NCI-H774 (cell line): ENCODE measurements around the gene HARBI1.

ENCODE experiments used
- DNase-seq: peaks from one replicate; lab custom pipeline; 2025; lab: John Stamatoyannopoulos, UW

The HARBI1 gene

DNA sequence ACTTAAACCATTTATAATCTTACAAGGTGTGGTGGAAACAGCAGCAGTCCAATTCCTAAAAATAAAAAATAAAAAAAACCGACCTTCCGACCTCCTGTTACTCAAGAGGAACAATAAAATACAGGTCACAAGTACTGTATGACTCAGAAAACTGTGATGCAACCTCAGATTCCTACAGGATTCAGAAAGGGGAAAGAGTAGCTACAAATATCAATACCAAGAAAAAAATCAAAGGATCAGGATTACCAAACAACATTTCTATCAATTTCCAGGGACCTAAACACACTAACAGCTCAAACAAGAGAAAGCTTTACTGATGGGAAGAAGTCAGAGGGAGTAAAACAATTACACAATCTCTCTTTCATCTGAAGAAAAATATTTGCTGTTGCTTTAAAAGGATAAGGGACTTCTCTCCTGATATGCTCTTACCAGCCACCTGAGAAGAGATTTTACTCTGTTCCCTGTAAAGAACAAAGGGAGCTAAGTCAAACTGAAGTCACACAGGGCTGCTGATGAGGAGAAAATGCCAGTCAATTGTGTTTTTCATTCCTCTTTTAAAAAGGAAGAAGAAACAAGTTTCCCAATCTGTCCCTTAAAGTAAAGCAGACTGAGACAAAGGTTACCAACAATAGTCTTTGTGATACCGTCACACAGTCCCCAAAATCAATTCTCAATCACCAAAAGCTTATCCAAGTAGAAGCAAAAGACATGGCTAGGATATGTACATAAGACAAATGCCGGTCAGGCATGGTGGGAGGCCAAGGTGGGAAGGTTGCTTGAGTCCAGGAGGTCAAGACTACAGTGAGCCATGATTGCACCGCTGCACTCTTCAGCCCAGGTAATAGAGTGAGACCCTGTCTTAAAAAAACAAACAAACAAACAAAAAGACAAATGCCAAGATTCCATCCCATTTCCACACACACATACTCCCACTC, 62.5 kb downstream of the HARBI1 start:
- DNase-seq: no peak

DNA sequence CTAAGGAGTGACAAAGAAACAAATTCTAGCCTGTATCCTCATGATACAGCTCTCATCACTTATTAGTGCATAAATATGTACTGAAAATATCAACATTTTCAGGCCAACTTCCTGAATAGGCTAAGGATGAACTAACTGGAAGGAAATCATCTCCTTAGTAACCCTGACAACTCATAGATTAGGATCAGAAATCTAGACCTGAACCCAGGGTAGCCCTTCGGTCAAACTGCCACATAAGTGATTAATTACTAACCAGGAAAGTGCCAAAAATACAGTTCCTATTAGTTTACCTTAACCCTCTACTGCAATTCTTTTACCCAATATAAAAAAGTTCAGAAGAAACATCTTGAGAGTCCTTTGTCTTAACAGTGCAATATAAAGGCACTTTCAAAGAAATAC, 63.2 kb downstream of the HARBI1 start:
- DNase-seq: no peak
